ENCODE data around the gene PSMB10.

- TF ChIP-seq CTCF (IDR thresholded peaks at IDR 0.05; ENCODE audit: low read depth, low read length) (no peak), EZH2phosphoT487 (IDR thresholded peaks at IDR 0.05; ENCODE audit: low read depth) (no peak)
Observed at GRCh38 chr16:67942510-67943255, 6.0 kb upstream of the PSMB10 start.
